Keratinocyte (primary cell): ENCODE data around the gene CFAP70. TPM values are rescaled to one million over a fixed set of nuclear protein-coding genes. Genes with fewer than 3 reads are reported as not detected.

Experiments used
- DNase-seq: peaks from one replicate; pipeline ENCODE4 v3.0.0-alpha.2; 2011; ENCODE audit warnings: low read depth, missing footprints, low spot score
- FAIRE-seq: peaks from 2 replicates; lab custom pipeline; 2011; peaks lifted over from hg19 to GRCh38; lab: Jason Lieb, UNC
- H2AFZ ChIP-seq: 2 replicates; pipeline ENCODE4 v1.6.0; 2012; ENCODE audit warnings: low read length, control low read depth, inconsistent platforms; ENCODE audit not compliant: control insufficient read depth
- H3K27ac ChIP-seq: 2 replicates; pipeline ENCODE4 v1.5.1; 2011; ENCODE audit warnings: low read length; ENCODE audit not compliant: control insufficient read depth, insufficient read depth
- H3K27me3 ChIP-seq: 3 replicates; pipeline ENCODE4 v1.6.0; 2011; ENCODE audit warnings: low read length; ENCODE audit not compliant: control insufficient read depth, insufficient read depth; ENCODE audit errors: extremely low read depth
- H3K36me3 ChIP-seq, 2 experiments: 2 replicates in 1 of 2; 3 replicates in 1 of 2; pipeline ENCODE4 v1.5.1; 2011; ENCODE audit warnings: low read length in 2 of 2, mild to moderate bottlenecking in 1 of 2; ENCODE audit not compliant: control insufficient read depth in 2 of 2, insufficient read depth in 2 of 2; ENCODE audit errors: extremely low read depth in 1 of 2
- H3K4me1 ChIP-seq: 3 replicates; pipeline ENCODE4 v1.5.1; 2011; ENCODE audit warnings: low read length; ENCODE audit not compliant: control insufficient read depth, insufficient read depth; ENCODE audit errors: extremely low read depth
- H3K4me2 ChIP-seq: 3 replicates; pipeline ENCODE4 v1.6.0; 2011; ENCODE audit warnings: low read depth, low read length; ENCODE audit not compliant: control insufficient read depth, insufficient read depth; ENCODE audit errors: extremely low read depth
- H3K4me3 ChIP-seq, 3 experiments: fragments of 200-600 bp in 1 of 3; sonication (generic) in 1 of 3; 2 replicates in 2 of 3; 3 replicates in 1 of 3; pipeline ENCODE4 v1.5.1; 2011 to 2016; ENCODE audit warnings: low read length in 3 of 3, mild to moderate bottlenecking in 3 of 3, control low read depth in 2 of 3, inconsistent platforms in 1 of 3, low read depth in 1 of 3, mixed read lengths in 1 of 3, mixed run types in 1 of 3, moderate library complexity in 1 of 3; ENCODE audit not compliant: control insufficient read depth in 2 of 3, insufficient read depth in 2 of 3; ENCODE audit errors: extremely low read depth in 1 of 3
- H3K79me2 ChIP-seq: 2 replicates; pipeline ENCODE4 v1.6.0; 2012; ENCODE audit warnings: low read length; ENCODE audit not compliant: control insufficient read depth, insufficient read depth
- H3K9ac ChIP-seq: 3 replicates; pipeline ENCODE4 v1.6.0; 2011; ENCODE audit warnings: low read length; ENCODE audit not compliant: control insufficient read depth, insufficient read depth; ENCODE audit errors: extremely low read depth
- H3K9me1 ChIP-seq: 3 replicates; pipeline ENCODE4 v1.6.0; 2011; ENCODE audit warnings: low read length; ENCODE audit not compliant: control insufficient read depth, insufficient read depth; ENCODE audit errors: extremely low read depth
- H3K9me3 ChIP-seq: 2 replicates; pipeline ENCODE4 v1.5.1; 2012; ENCODE audit warnings: low read depth, low read length; ENCODE audit not compliant: control insufficient read depth
- H4K20me1 ChIP-seq: 3 replicates; pipeline ENCODE4 v1.6.0; 2011; ENCODE audit warnings: low read length; ENCODE audit not compliant: control insufficient read depth, insufficient read depth; ENCODE audit errors: extremely low read depth
- EZH2 ChIP-seq: IDR thresholded peaks from one replicate; pipeline ENCODE4 v1.6.1; 2012; ENCODE audit warnings: inconsistent platforms, mild to moderate bottlenecking, low read length, moderate library complexity
- dilution Hi-C: fragments of 300-500 bp; cut with MboI; formaldehyde crosslinking; loops from one replicate; pipeline ENCODE4 v1.7.0; 2020; ENCODE audit warnings: low sequenced_read_pairs; ENCODE audit not compliant: extremely low pct_ligation_motif_present
- polyA plus RNA-seq, 5 experiments: library from polyadenylated mRNA; depleted of rRNA in 3 of 5; stranded (reverse) in 3 of 5; stranded (forward) in 1 of 5; unstranded in 1 of 5; fragments of >200 nt; gene quantifications; 1 replicate in 1 of 5; 2 replicates in 3 of 5; 3 replicates in 1 of 5; pipeline versions ENCODE4 v1.2.1 to v1.2.3, GENCODE V29; 2011 to 2012; ENCODE audit warnings: missing spikeins in 2 of 5, low read depth in 1 of 5, low replicate concordance in 1 of 5
- TF ChIP-seq, protein P1 (sequence below), 3 experiments: IDR thresholded peaks in 1 of 3; conservative IDR thresholded peaks in 1 of 3; optimal IDR thresholded peaks in 1 of 3; 2 replicates in 2 of 3; 3 replicates in 1 of 3; pipeline versions ENCODE3 to v1.5.1; 2011; ENCODE audit warnings: low read length in 3 of 3, mild to moderate bottlenecking in 3 of 3, moderate library complexity in 2 of 3, control low read depth in 1 of 3, inconsistent platforms in 1 of 3; ENCODE audit not compliant: insufficient read depth in 2 of 3; ENCODE audit errors: extremely low read depth in 1 of 3

Gene CFAP70
- polyA plus RNA-seq, 1 donor (not counting 4 experiments of a cell fraction or from before 2014, with no cell fraction given): 2.1 TPM

DNA sequence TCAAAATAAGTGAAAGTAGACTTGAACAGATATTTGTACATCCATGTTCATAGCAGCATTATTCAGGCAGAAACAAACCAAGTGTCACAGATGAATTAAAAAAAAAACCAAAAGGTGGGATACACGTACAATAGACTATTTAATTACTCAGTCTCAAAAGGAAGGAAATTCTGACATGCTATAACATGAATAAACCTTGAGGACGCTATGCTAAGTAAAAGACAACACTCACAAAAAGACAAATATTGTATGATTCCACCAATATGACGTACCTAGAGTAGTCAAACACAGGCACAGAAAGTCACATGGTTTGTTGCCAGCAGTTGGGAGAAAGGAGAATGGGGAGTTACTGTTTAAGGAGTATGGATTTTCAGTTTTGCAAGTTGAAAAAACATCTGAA is 18.0 kb upstream of the CFAP70 start:
- Histone ChIP-seq H3K4me2 (no peak overlapping the region), H3K9me3 (no peaks in the 10 kb centered on the region), H3K4me3 (no peak overlapping the region), H3K27me3 (no peaks in the 10 kb centered on the region), H3K36me3 (peaks cover 15 to 25% of the 10 kb centered on the region in 2 experiments), H3K9me1 (no peaks in the 10 kb centered on the region), H3K79me2 (no peaks in the 10 kb centered on the region), H3K27ac (no peak overlapping the region), H3K4me1 (peaks cover 12% of the 10 kb centered on the region), H2AFZ (no peak overlapping the region), H3K9ac (no peak overlapping the region), H4K20me1 (no peaks in the 10 kb centered on the region)
- DNase-seq (no peak), FAIRE-seq (peak; percentile 34)
- TF ChIP-seq, protein P1, sequence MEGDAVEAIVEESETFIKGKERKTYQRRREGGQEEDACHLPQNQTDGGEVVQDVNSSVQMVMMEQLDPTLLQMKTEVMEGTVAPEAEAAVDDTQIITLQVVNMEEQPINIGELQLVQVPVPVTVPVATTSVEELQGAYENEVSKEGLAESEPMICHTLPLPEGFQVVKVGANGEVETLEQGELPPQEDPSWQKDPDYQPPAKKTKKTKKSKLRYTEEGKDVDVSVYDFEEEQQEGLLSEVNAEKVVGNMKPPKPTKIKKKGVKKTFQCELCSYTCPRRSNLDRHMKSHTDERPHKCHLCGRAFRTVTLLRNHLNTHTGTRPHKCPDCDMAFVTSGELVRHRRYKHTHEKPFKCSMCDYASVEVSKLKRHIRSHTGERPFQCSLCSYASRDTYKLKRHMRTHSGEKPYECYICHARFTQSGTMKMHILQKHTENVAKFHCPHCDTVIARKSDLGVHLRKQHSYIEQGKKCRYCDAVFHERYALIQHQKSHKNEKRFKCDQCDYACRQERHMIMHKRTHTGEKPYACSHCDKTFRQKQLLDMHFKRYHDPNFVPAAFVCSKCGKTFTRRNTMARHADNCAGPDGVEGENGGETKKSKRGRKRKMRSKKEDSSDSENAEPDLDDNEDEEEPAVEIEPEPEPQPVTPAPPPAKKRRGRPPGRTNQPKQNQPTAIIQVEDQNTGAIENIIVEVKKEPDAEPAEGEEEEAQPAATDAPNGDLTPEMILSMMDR (optimal IDR thresholded peaks at IDR 0.05 in 1 of 3, IDR thresholded peaks at IDR 0.05 in 1 of 3, conservative IDR thresholded peaks at IDR 0.05 in 1 of 3; ENCODE audit: extremely low read depth in 1 of 3, insufficient read depth in 2 of 3, low read length in 3 of 3): no peak
- TF ChIP-seq EZH2: no peak
- dilution Hi-C loops: loop anchor here (25.0 kb wide), 1 partner anchor 114 kb away; the partner anchor contains the start of gene MRPS16

DNA sequence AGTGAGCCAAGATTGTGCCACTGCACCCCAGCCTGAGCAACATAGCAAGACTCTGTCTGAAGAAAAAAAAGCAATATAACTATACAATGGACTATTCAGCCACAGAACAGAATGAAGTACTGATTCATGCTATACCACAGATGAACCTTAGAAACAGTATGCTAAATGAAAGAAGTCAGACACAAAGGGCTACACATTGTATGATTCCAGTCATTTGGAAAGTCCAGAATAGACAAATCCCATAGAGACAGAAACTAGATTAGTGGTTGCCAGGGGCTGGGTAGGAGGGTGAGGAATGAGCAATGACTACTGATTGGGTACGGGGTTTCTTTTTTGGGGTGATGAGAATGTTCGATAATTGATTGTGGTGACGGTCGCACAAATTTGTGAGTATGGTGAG is 9.6 kb upstream of the CFAP70 start:
- dilution Hi-C loops: no loop called here
- no peak for FAIRE-seq

More for the DNA sequence above, 9.6 kb upstream of the CFAP70 start:
- peaks cover 2 to 13% of the 10 kb centered on the region in 2 experiments for H3K36me3 ChIP-seq
- DNase-seq: no peak
- no peak overlapping the region for H3K27ac ChIP-seq
- no peaks in the 10 kb centered on the region for H3K9me1 ChIP-seq
- no peak overlapping the region for H3K4me3 ChIP-seq
- H3K9me3 ChIP-seq: no peaks in the 10 kb centered on the region
- no peaks in the 10 kb centered on the region for H3K79me2 ChIP-seq
- no peaks in the 10 kb centered on the region for H4K20me1 ChIP-seq
- H3K4me2 ChIP-seq: no peak overlapping the region
- no peak for TF ChIP-seq EZH2
- TF ChIP-seq, protein P1 (optimal IDR thresholded peaks at IDR 0.05 in 1 of 3, IDR thresholded peaks at IDR 0.05 in 1 of 3, conservative IDR thresholded peaks at IDR 0.05 in 1 of 3; ENCODE audit: extremely low read depth in 1 of 3, insufficient read depth in 2 of 3, low read length in 3 of 3): no peak
- H2AFZ ChIP-seq: no peak overlapping the region
- no peaks in the 10 kb centered on the region for H3K4me1 ChIP-seq
- no peaks in the 10 kb centered on the region for H3K27me3 ChIP-seq
- H3K9ac ChIP-seq: no peak overlapping the region
